Measurements from ENCODE around the gene EYS.
"Not testable (repeated sequence)": the region's sequence is repeated elsewhere in the genome, so short reads cannot be mapped to it uniquely, and the experiment has no call there.

The EYS gene

GRCh38 chr6:65449926-65450325 is 257.1 kb downstream of the EYS start:
- DNase-seq, result no peak

- no peak for DNase-seq
Measured at GRCh38 chr6:65448866-65449265, 258.2 kb downstream of the EYS start.

GRCh38 chr6:65436281-65436680 is 270.7 kb downstream of the EYS start:
- no peak for DNase-seq

GRCh38 chr6:65416621-65417020 is 290.4 kb downstream of the EYS start:
- DNase-seq, result no peak

- no peak for DNase-seq
Measured at GRCh38 chr6:65410309-65410708, 296.7 kb downstream of the EYS start.

GRCh38 chr6:65402564-65402963 is 304.5 kb downstream of the EYS start:
- no peak for DNase-seq

- no peak for DNase-seq
Measured at GRCh38 chr6:65399355-65400084, 307.5 kb downstream of the EYS start.

- DNase-seq, result no peak
Measured at GRCh38 chr6:65398851-65399250, 308.2 kb downstream of the EYS start.

GRCh38 chr6:65350530-65350929 is 356.5 kb downstream of the EYS start:
- no peak for DNase-seq

- DNase-seq, result not testable (repeated sequence)
Measured at GRCh38 chr6:65302655-65303054, 404.4 kb downstream of the EYS start.

GRCh38 chr6:65299236-65299635 is 407.8 kb downstream of the EYS start:
- no peak for DNase-seq

- DNase-seq, result no peak
Measured at GRCh38 chr6:65295812-65296211, 411.2 kb downstream of the EYS start.

GRCh38 chr6:65289491-65289890 is 417.5 kb downstream of the EYS start:
- peak; percentile 78 for DNase-seq

GRCh38 chr6:65285275-65285674 is 421.8 kb downstream of the EYS start:
- no peak for DNase-seq

GRCh38 chr6:65280060-65280459 is 427.0 kb downstream of the EYS start:
- no peak for DNase-seq

- DNase-seq, result no peak
Measured at GRCh38 chr6:65262241-65262640, 444.8 kb downstream of the EYS start.

- DNase-seq, result no peak
Measured at GRCh38 chr6:65259982-65260381, 447.0 kb downstream of the EYS start.

- peak; percentile 32 for DNase-seq
Measured at GRCh38 chr6:65259059-65259458, 448.0 kb downstream of the EYS start.

GRCh38 chr6:65253041-65253440 is 454.0 kb downstream of the EYS start:
- DNase-seq, result no peak

GRCh38 chr6:65248101-65248610 is 458.9 kb downstream of the EYS start:
- no peak for DNase-seq

GRCh38 chr6:65231616-65232015 is 475.4 kb downstream of the EYS start:
- DNase-seq, result no peak

GRCh38 chr6:65229825-65230224 is 477.2 kb downstream of the EYS start:
- no peak for DNase-seq

- no peak for DNase-seq
Measured at GRCh38 chr6:65221153-65221552, 485.9 kb downstream of the EYS start.

GRCh38 chr6:65202738-65203137 is 504.3 kb downstream of the EYS start:
- no peak for DNase-seq

- peak; percentile 29 for DNase-seq
Measured at GRCh38 chr6:65199683-65200082, 507.3 kb downstream of the EYS start.

Measured in NCI-H226 (cell line).